Medulla oblongata (tissue), 1 donor: ENCODE measurements around the gene USP51.
A peak's percentile ranks its signal among the peaks of the same experiment; 100 is the strongest.
"Not testable (repeated sequence)": the region's sequence is repeated elsewhere in the genome, so short reads cannot be mapped to it uniquely, and the experiment has no call there.

Source experiments
- DNase-seq: peaks from one replicate; pipeline ENCODE4 v3.0.0-alpha.2; 2015; ENCODE audit errors: extremely low spot score

USP51 gene

DNA sequence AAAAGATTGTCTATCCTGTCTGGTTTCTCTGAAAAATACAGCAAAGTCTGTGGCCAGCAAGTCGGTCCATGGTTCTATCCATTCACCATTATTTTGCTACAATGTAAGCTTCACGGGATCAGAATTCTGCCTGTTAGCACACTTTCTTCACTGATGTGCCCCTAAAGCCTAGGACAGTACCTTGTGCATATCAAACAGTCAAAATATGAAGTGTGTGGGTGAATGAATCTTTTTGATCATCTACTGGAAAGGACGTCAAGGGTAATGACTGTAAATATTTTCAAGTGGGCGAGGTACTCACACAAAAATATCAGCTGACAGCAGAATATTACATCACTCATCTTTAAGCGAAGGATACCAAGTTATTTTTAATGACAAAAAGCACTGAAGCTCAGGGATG, 24.5 kb downstream of the USP51 start:
- DNase-seq: not testable (repeated sequence)

DNA sequence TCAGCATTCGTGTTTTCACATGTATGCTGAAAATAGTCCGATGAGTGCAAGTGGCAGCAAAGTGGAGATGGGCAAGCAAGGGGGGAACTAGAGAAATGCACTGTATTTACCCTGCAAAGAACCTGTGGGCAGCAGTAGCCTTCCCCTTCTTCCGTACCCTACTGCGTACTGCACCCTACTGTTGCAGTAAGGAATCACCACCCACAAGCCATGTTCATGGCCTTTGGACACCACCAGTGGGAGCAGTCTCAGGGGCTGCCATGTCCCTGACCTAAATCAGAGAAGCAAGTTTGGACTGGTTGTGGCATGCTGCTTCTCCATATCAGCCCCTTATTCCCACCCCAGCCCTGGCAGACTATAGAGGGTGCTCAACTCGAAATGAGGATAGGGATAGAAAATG, 25.6 kb downstream of the USP51 start:
- DNase-seq: not testable (repeated sequence)

DNA sequence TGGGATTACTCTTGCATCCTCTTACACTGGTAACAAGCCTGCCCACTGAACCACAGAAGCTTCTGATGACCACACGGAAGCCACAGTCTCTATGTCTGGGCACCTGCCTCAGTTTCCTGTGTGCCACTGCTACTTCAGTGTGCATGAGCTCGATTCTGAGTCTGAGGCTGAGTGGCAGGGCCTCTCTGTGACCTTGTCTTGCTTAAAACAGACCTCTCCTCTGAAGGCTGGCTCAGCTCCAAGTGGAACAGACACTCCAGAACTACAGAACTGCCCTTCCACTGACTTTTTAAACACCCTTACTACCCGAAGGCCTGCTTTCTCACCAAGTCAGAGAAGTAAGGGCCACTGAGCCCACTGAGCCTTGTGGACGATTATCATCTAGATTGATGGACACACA, 29.7 kb downstream of the USP51 start:
- not testable (repeated sequence) for DNase-seq

DNA sequence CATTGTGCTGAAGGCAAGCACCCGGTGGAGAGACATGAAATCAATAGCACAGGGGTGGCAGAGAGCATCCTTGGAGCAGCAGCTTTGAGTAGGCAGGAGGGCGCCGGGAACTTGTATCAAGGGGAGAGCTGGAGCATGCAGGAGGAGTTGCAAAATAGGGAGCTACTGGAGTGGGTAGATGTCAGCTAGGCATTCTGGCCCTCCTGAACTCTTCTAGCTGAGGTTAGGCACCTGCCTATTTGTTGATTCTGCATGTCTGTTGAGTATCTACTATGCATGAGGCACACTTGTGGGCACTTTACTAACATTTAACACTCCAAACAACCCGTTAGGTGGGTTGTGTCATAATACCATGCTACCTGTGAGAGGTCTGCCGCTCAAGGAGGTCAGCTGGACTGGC, 30.2 kb downstream of the USP51 start:
- DNase-seq: not testable (repeated sequence)

DNA sequence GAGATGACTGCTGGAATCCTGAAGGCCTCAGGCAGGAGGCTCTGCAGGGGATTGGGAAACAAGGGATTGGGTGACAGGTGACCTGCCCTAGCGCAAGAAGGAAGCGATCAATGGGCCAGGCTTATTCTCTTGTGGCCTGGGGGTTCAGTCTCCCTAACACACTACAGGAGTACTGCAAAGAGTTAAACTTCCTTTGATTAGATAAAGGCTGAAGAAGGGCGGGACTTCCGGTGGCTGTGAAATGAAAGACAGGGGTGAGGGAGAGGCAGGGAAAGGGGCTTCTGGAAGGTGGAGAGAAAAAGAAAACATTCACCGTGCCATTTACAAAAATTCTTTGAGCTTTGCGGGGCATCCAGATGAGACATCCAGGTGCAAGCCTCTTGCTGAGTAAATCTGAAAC, 33.9 kb downstream of the USP51 start:
- not testable (repeated sequence) for DNase-seq

DNA sequence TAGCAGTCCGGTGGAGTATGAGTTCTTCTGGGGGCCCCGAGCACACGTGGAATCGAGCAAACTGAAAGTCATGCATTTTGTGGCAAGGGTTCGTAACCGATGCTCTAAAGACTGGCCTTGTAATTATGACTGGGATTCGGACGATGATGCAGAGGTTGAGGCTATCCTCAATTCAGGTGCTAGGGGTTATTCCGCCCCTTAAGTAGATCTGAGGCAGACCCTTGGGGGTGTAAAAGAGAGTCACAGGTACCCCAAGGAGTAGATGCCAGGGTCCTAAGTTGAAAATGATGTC, 36.9 kb downstream of the USP51 start:
- DNase-seq: peak; percentile 29

DNA sequence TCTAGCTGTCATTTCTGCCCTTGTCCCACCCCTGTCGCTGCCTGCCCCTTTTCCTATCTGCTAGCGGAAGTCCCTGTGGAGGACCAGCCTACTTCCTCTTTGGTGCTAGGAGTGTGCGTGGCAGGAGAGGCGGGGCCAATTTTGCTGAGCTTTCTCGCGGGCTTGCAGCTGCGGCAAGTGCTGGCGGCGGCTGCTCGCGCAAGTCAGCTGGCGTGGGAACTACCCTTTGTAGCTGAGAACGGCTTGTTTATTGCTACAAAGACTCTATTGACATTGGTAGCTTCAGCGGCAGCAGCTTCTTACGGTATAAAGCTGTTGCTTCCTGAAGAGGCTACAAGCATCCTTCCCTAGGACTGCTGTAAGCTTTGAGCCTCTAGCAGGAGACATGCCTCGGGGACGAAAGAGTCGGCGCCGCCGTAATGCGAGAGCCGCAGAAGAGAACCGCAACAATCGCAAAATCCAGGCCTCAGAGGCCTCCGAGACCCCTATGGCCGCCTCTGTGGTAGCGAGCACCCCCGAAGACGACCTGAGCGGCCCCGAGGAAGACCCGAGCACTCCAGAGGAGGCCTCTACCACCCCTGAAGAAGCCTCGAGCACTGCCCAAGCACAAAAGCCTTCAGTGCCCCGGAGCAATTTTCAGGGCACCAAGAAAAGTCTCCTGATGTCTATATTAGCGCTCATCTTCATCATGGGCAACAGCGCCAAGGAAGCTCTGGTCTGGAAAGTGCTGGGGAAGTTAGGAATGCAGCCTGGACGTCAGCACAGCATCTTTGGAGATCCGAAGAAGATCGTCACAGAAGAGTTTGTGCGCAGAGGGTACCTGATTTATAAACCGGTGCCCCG, 37.4 kb downstream of the USP51 start, which contains the start of gene MAGEH1:
Gene MAGEH1 (plus strand): TSS at position 138 of the 843 bp plus-strand sequence. CDS start 248 bp downstream, at position 386.
- DNase-seq: peak; percentile 93

DNA sequence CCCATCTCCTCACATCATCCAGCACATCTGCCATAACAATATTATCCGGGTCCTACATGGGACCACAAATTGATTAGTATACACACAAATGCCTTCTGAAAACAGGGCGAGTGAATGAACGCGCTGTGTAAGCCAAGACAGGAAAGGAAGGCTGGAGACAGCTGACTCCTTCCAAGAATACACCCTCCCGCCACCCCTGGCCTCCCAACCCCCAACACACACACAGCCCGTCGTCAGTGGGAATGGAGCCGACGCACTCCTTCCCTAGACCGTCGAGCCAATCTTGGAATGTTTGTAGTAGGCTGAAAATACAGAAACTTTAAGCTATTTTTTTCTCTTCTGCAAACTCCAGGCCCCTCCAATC, 38.0 kb downstream of the USP51 start:
- no peak for DNase-seq

DNA sequence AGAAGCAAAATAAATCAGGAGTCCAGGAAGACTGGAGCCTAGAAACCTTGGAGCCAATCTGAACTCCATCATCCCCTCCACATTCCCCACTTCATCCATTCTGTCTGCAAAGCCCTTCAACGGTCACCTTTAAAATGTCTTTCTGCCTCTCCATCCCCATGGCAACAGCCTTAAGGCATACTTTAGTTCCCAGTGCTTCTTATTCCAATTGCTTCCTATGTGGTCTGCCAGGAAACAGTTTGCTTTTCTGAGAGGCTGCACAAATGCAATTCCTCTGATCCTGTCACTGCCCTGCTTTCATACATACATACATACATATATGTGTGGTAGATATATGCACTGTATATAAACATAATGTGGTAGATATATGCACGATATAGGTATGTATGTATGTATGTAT, 38.5 kb downstream of the USP51 start:
- peak; percentile 3 for DNase-seq

DNA sequence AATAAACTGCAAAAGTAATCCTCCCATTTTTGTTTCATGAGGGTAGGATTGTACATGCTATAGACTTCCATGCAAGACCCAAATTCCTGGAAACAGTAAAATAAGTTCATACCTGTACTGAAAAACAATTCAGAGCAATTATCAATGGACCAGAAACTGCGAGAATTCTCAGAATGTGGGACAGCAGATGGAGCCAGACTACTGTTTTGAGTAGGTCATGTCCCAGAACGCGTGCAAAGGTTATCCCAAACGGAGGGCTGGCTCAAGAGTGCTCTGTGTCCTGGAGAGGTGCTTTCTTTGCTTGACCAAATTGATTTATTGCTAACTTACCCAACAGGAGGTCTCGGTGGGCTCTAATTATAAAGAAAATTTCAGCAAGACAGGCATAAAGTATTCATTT, 39.4 kb downstream of the USP51 start:
- peak; percentile 27 for DNase-seq

DNA sequence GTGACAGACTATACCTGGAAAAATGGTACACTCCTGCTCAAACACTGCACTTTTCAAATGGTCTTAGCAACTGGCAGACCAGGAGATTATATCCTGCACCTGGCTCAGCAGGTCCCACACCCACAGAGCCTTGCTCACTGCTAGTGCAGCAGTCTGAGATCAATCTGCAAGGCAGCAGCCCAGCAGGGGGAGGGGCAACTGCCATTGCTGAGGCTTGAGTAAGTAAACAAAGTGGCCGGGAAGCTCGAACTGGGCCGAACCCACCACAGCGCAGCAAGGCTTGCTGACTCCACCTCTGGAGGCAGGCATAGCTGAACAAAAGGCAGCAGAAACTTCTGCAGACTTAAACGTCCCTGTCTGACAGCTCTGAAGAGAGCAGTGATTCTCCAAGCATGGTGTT, 46.2 kb downstream of the USP51 start:
- not testable (repeated sequence) for DNase-seq
